OCI-LY1 (cell line): ENCODE measurements around the gene JAK1.

ENCODE experiments used
- H2AFZ ChIP-seq: fragments of 200-600 bp; sonication (generic), shearing (Covaris generic); 2 replicates; pipeline ENCODE4 v1.6.0; 2014; ENCODE audit warnings: antibody characterized with exemption, mild to moderate bottlenecking, low read length
- H3F3A ChIP-seq: fragments of 200-600 bp; sonication (generic), shearing (Covaris generic); 2 replicates; pipeline ENCODE4 v1.6.0; 2014; ENCODE audit warnings: mild to moderate bottlenecking, antibody characterized with exemption, low read length, moderate library complexity; ENCODE audit not compliant: insufficient read depth
- H3K27ac ChIP-seq: fragments of 200-600 bp; sonication (generic); 2 replicates; pipeline ENCODE4 v1.5.1; 2014; ENCODE audit warnings: low read length, mixed run types, mild to moderate bottlenecking, low read depth; ENCODE audit not compliant: poor library complexity, severe bottlenecking
- H3K27me3 ChIP-seq: fragments of 200-600 bp; sonication (generic); 2 replicates; pipeline ENCODE4 v1.6.0; 2014; ENCODE audit warnings: antibody characterized with exemption, mild to moderate bottlenecking, low read length, moderate library complexity; ENCODE audit not compliant: insufficient read depth
- H3K36me3 ChIP-seq: fragments of 200-600 bp; sonication (generic); 2 replicates; pipeline ENCODE4 v1.6.1; 2014; ENCODE audit warnings: mild to moderate bottlenecking, antibody characterized with exemption, low read length, moderate library complexity, mixed read lengths; ENCODE audit not compliant: insufficient read depth
- H3K4me1 ChIP-seq: fragments of 200-600 bp; sonication (generic); 2 replicates; pipeline ENCODE4 v1.5.1; 2014; ENCODE audit warnings: mild to moderate bottlenecking, low read length, moderate library complexity; ENCODE audit not compliant: insufficient read depth, severe bottlenecking
- H3K4me2 ChIP-seq: fragments of 200-600 bp; sonication (generic), shearing (Covaris generic); 2 replicates; pipeline ENCODE4 v1.6.1; 2014; ENCODE audit warnings: low read length
- H3K4me3 ChIP-seq: fragments of 200-600 bp; sonication (generic); 2 replicates; pipeline ENCODE4 v1.5.1; 2014; ENCODE audit warnings: low read length, low read depth, mild to moderate bottlenecking, mixed read lengths; ENCODE audit not compliant: poor library complexity, severe bottlenecking
- H3K79me2 ChIP-seq: fragments of 200-600 bp; shearing (Covaris generic); 2 replicates; pipeline ENCODE4 v1.6.1; 2016; ENCODE audit warnings: mixed run types, low read length, mixed read lengths; ENCODE audit not compliant: insufficient read depth
- H3K9ac ChIP-seq: fragments of 200-600 bp; sonication (generic), shearing (Covaris generic); 2 replicates; pipeline ENCODE4 v1.6.1; 2014; ENCODE audit warnings: mild to moderate bottlenecking, low read length, mixed read lengths
- H3K9me2 ChIP-seq: fragments of 200-600 bp; sonication (generic), shearing (Covaris generic); 2 replicates; pipeline ENCODE4 v1.6.1; 2014; ENCODE audit warnings: low read depth, mild to moderate bottlenecking, low read length, mixed read lengths
- H3K9me3 ChIP-seq: fragments of 200-600 bp; shearing (Covaris generic); 2 replicates; pipeline ENCODE4 v1.6.1; 2014; ENCODE audit warnings: low read length, mixed read lengths
- H4K20me1 ChIP-seq: fragments of 200-600 bp; sonication (generic), shearing (Covaris generic); 2 replicates; pipeline ENCODE4 v1.6.0; 2016; ENCODE audit warnings: mild to moderate bottlenecking, low read length; ENCODE audit not compliant: insufficient read depth
- EZH2 ChIP-seq: fragments of 200-600 bp; sonication (generic), shearing (Covaris generic); IDR thresholded peaks from 2 replicates; pipeline ENCODE4 v1.8.0; 2017; ENCODE audit warnings: borderline replicate concordance, mixed run types, mild to moderate bottlenecking, antibody characterized with exemption, low read length, moderate library complexity, mixed read lengths
- TF ChIP-seq, protein P1 (sequence below): fragments of 200-600 bp; sonication (generic), shearing (Covaris generic); IDR thresholded peaks from 2 replicates; pipeline ENCODE4 v1.5.1; 2017; ENCODE audit warnings: mild to moderate bottlenecking, antibody characterized with exemption, low read length, moderate library complexity, mixed read lengths

JAK1 gene

DNA sequence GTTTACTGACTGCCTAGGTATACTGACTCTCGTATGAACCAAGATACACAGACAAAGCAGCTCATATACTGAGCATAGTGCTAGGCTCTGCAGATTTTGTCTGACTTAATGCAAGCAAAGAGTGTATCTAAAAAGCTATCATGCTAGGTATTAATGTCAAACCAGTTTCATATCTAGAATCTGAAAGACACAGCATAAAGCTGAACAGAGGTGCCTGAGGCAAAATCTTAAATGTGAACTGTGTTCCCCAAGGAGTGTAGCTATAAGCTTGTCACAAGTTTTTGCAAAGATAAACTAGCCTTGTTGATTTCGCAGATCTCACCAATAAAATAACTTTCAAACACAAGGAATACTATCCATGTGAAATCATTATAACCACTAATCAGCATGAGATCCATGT, 18.1 kb downstream of the JAK1 start:
- Histone ChIP-seq H3K9me2 (no peaks in the 10 kb centered on the region), H3K4me2 (no peak overlapping the region), H3K4me1 (no peaks in the 10 kb centered on the region), H3F3A (no peaks in the 10 kb centered on the region), H3K9me3 (no peaks in the 10 kb centered on the region), H3K27me3 (no peaks in the 10 kb centered on the region), H3K27ac (no peak overlapping the region), H3K79me2 (0 out of 2 replicates have a peak, but pooled peaks cover 6% of the 10 kb centered on the region), H3K36me3 (no peaks in the 10 kb centered on the region), H3K4me3 (no peak overlapping the region), H3K9ac (no peak overlapping the region), H2AFZ (no peak overlapping the region), H4K20me1 (no peaks in the 10 kb centered on the region)
- TF ChIP-seq, protein P1, sequence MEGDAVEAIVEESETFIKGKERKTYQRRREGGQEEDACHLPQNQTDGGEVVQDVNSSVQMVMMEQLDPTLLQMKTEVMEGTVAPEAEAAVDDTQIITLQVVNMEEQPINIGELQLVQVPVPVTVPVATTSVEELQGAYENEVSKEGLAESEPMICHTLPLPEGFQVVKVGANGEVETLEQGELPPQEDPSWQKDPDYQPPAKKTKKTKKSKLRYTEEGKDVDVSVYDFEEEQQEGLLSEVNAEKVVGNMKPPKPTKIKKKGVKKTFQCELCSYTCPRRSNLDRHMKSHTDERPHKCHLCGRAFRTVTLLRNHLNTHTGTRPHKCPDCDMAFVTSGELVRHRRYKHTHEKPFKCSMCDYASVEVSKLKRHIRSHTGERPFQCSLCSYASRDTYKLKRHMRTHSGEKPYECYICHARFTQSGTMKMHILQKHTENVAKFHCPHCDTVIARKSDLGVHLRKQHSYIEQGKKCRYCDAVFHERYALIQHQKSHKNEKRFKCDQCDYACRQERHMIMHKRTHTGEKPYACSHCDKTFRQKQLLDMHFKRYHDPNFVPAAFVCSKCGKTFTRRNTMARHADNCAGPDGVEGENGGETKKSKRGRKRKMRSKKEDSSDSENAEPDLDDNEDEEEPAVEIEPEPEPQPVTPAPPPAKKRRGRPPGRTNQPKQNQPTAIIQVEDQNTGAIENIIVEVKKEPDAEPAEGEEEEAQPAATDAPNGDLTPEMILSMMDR, result no peak
- TF ChIP-seq EZH2, result no peak

DNA sequence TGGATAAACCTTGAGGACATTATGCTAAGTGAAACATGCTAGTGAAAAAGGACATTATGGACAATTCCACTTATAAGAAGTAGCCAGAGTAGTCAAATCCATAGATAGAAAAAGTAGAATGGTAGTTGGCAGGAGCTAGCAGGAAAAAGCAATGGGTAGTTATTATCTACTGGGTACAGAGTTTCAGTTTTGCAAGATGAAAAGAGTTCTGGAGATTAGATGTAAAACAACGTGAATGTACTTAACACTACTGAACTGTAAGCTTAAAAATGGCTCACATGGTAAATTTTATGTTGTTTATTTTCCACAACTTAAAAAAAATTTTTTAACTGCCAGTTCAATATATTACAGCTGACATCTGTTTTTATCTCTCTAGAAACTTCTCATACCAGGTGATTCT, 19.4 kb downstream of the JAK1 start:
- no peaks in the 10 kb centered on the region for H3K9me3 ChIP-seq
- no peaks in the 10 kb centered on the region for H3K27me3 ChIP-seq
- H3F3A ChIP-seq, result no peaks in the 10 kb centered on the region
- no peak overlapping the region for H3K4me2 ChIP-seq
- no peaks in the 10 kb centered on the region for H3K4me1 ChIP-seq
- no peak overlapping the region for H3K4me3 ChIP-seq
- TF ChIP-seq EZH2, result no peak
- TF ChIP-seq, protein P1, result no peak
- no peaks in the 10 kb centered on the region for H3K9me2 ChIP-seq
- no peak overlapping the region for H3K27ac ChIP-seq
- H3K36me3 ChIP-seq, result no peaks in the 10 kb centered on the region
- no peaks in the 10 kb centered on the region for H4K20me1 ChIP-seq
- 0 out of 2 replicates have a peak, but pooled peaks cover 9% of the 10 kb centered on the region for H3K79me2 ChIP-seq
- no peak overlapping the region for H2AFZ ChIP-seq
- no peak overlapping the region for H3K9ac ChIP-seq

DNA sequence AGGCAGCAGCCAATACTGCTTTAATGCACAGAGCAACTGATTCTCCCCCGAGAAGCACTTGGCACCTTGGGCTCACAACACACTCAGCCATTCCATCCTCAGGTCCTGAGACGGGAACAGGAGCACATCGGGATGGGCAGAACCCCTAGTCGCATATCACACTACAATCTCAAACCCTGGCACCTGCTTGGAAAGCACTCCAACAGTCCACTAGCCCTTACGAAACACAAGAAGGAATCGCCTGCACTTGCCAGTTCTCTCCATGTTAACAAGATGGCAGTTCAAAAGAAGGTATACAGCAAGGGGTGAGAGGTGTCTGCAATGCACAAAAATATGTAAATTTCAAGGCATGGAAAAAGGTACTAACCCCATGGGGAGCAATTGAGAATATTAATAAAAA, 21.4 kb downstream of the JAK1 start:
- Histone ChIP-seq H2AFZ (no peak overlapping the region), H3K9ac (no peak overlapping the region), H3K4me1 (no peaks in the 10 kb centered on the region), H3K79me2 (0 out of 2 replicates have a peak, but pooled peaks cover 9% of the 10 kb centered on the region), H3K27ac (no peak overlapping the region), H3K4me3 (no peak overlapping the region), H3K4me2 (no peak overlapping the region), H4K20me1 (no peaks in the 10 kb centered on the region), H3F3A (no peaks in the 10 kb centered on the region), H3K27me3 (no peaks in the 10 kb centered on the region), H3K36me3 (no peaks in the 10 kb centered on the region), H3K9me3 (no peaks in the 10 kb centered on the region), H3K9me2 (no peaks in the 10 kb centered on the region)
- TF ChIP-seq EZH2, result no peak
- TF ChIP-seq, protein P1, result no peak
